GM21528 (cell line): ENCODE measurements around the gene CHMP1A.
"Not testable (repeated sequence)": the region's sequence is repeated elsewhere in the genome, so short reads cannot be mapped to it uniquely, and the experiment has no call there.

Experiments
- ATAC-seq: cut with Tn5 transposase; IDR thresholded peaks from one replicate; pipeline ENCODE4 v1.9.1; 2021; ENCODE audit warnings: mild to moderate bottlenecking, moderate library complexity; ENCODE audit not compliant: unreplicated experiment, low FRiP score

The CHMP1A gene

DNA sequence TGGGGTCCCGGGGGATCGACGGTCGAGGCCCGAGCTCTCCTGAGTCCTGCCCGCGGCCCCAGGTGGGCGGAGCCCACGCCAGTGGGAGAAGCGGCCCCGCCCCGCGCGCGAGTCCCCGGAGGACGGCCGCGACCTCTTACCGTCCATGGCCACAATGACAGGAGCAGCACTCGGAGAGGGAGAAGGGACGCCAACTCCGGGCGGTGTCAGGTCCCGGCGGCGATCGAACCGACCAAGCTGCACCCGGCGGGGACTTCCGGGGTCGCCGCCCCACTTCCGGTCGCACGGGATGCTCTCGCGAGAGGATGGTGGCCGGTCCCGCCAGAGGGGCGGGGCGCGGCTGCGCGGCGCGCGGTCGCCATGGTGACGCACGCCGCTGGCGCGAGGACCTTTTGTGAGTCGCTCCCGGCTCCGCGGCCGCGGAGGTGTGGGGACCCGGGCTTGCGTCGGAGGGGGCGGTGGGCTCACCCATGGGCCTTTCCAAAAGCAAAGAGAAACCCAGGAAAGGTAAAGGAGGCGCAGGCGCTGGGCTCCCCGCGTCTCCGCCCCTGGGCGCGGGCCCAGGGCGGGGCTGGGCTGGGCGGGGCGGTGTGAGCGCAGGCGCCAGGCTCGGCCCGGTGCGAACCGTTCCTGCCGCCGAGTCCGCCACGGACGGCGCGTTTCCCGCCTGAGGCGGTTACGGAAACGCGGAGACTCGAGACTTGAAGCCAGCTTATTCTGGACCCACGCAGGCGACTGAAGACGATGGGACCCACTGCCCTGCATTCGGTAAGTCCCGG, at the start of gene CHMP1A, which contains the start of gene SPATA33:
Gene CHMP1A, minus strand, starts transcription at position 267 of the 779 bp plus-strand sequence. Its CDS starts 120 bp downstream, at position 147.
Gene SPATA33, plus strand, starts transcription at position 395 of the 779 bp plus-strand sequence. Its CDS starts 76 bp downstream, at position 471.
- ATAC-seq: peak; percentile 88

DNA sequence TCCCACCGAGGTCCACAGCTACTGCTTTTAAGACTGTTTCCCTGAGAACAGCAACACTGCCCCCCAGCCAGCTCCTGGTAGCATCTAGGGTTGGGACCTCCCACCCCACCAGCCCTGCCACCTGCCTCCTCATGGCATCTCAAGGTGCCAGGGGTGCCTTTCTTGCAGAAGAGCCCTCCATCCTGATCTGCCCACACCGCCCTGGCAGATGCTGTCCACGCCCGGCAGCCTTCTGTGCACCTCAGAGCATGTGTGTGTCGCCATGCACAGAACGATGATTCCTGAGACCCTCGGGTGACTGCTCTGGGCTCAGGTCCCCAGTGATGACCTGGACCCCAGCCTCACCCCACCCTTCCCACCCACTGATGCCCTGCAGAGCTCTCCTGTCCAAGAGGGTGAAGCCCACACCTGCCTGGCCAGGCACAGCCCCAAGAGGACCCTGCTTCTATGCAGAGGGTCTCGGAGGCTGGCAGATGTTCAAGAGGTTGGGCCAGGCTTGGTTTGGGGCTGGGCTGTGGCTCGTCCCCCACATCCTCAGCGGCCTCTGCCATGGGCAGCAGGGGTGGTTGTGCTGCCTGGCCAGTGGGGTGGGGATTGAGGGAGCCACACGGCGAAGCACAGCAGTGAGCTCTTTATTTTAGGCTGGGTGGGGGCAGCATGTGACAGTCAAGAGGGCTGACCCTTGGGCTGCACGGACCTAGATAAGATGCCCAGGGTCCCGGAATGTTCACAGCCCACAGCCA, 49.2 kb upstream of the CHMP1A start:
- no peak for ATAC-seq

DNA sequence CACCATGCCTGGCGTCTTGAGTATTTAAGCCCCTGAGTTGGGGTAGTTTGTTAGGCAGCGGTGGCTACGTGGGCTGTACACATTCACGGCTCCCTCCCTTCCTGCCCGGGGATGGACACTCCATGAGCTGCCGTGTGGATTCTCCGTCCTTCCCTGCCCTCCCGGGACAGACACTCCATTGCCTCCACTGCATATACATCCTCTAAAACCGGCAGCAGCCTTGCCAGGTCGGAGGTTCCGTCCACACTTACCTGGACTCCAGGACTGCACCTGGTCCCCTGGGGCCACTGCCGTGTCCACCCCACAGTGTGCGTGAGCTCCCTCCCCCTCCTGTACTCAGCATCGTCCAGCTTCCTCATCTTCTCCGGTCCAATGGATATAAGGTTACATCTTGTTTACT, 47.5 kb upstream of the CHMP1A start:
- no peak for ATAC-seq

DNA sequence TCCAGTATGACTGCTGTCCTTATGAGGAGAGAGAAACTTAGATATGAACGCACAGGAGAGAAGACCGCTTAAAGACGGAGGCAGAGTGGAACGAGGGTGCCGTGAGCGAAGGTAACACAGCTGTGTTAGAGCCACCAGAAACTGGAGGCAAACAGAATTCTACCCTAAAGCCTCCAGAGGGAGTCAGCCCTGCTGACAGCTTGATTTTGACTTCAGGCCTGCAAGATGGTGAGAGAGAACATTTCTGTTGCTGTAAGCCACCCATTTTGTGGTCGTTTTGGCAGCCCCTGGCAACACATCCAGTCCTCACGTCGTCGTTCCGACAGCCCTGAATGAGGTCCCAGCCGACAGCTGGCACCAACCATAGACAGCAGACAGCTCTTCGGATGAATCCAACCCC, 46.8 kb upstream of the CHMP1A start:
- ATAC-seq: no peak

DNA sequence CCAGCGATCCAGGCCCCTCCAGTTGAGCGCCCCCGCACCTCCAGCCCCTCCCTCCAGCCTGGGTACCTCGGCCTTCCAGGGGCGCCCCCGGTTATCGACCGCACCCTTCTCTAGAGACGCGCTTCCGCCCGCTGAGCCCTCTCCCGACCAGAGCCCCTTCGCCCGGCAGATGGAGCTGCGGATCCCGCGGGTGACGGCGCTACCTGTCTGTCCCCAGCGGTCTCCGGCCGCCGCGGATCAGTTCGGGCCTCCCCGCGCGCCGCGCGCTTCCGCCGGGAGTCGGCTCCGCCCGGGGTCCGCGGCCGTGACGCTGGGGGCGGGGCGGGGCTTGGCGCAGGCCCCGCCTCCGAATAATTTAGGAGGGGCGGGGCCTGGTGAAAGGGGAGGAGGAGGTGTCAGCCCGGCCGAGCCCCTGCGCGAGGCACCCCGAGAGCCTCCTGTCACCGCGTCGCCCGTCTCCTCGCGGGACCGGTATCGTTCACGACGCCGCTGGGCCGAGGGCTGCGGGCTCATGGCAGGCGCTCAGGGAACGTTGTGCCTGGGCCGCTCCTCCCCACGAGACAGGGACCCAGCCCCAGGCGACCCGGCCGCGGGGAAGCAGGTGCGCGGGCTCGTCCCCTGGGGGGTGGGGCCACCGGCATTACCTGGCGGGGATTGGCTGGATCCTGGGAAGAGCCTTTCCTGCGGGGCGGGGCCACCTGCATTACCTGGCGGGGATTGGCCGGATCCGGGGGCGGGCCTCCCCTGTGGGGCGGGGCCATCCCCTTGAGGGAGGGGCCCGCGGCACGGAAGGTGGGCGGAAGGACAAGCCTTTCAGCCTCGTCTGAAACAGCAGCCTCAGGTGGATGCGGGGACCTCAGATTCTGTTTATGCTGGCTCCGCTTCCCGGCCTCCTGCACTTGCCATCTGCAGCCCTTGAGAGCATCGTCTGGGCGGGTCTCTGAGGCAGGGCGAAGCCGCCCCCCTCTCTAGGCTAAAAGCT, 44.2 kb upstream of the CHMP1A start, which contains the start of gene SPATA2L:
Gene SPATA2L, minus strand, starts transcription at position 281 of the 982 bp plus-strand sequence. CDS start 473 bp downstream, outside the sequence.
- peak; percentile 64 for ATAC-seq

DNA sequence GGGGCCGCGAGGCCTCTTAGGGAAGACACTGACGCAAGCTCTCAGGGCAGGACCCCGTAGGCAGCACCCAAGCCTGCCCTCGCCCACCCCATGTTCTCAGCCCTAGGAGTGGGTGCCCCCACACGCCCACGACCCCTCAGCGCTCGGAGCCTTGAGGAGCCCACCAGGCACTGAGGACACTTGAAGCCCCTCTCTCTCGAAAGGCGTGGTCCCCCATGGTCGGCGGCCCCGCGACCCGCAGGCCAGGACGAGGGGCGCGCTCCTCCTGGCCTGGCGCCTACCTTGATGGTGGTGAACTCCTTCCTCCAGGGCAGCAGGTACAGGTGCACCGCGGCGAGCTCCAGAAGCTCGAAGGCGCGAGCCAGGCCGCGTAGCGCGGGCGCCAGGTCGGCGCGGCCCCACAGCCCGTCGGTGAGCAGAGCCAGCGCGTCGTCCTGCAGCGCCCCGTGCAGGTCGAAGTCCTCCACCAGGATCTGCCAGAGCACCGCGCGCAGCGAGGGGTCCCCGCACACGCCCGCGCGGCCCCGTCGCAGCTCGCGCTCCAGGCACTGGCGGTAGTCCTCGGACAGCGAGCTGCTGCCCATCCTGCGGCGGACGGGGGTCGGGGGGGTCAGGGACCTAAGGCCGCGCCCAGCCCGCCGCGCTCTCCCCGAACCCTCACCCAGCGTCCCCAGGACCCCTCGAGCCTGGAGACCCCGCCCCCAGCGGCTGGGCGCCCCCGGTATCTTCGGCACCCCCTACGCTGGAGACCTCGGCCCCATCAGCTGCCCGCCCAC, 43.3 kb upstream of the CHMP1A start:
- peak; percentile 16 for ATAC-seq

DNA sequence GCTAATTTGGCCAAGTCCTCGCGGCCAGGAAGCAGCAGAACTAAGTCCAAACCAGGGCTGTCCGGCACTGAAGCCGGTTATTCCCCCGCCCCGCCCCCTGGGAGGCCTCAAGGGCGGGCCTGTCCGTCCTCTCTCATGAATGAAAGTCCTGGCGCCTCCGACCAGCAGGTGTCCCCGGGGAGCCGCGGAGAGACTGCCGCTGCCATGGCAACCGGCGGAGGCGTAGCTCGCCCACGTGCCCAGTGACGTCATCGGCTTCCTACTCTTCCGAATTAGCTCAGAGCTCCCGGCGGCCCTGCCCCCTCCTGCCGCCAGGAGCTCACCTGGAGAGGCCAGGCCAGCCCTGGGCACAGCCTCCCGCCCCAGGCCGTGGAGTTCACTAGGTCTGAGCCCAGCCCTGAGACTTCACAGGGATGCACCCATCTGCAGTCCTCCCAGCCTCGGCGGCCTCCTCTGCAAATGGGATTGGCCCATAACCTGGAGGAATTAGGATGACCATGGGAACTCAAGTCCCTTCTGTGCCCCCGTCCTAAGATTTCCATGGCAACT, 42.7 kb upstream of the CHMP1A start:
- ATAC-seq: no peak

DNA sequence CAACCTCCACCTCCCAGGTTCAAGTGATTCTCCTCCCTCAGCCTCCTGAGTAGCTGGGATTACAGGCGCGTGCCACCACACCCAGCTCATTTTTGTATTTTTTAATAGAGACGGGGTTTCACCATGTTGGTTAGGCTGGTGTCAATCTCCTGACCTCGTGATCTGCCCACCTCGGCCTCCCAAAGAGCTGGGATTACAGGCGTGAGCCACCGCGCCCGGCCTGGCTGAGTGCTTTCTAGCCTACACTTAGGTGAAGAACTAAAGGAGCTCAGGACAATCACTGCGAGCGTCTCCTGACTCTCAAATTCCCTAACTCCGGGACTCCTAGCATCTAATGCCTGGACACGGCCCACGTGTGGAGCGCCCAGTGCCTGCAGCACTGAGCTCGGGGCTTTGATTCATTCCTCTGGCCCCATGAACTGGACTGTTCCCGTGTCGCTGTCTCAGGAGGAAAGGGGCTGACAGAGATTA, 42.2 kb upstream of the CHMP1A start:
- not testable (repeated sequence) for ATAC-seq

DNA sequence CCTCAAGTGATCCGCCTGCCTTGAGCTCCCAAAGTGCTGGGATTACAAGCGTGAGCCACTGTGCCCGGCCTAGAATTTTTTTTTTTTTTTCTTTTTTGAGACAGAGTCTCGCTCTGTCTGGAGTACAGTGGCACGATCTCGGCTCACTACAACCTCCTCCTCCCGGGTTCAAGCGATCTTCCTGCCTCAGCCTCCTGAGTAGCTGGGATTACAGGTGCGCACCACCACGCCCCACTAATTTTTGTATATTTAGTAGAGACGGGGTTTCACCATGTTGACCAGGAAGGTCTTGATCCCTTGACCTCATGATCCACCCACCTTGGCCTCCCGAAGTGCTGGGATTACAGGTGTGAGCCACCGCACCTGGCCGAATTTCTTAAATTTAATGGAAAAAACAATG, 41.2 kb upstream of the CHMP1A start:
- not testable (repeated sequence) for ATAC-seq

DNA sequence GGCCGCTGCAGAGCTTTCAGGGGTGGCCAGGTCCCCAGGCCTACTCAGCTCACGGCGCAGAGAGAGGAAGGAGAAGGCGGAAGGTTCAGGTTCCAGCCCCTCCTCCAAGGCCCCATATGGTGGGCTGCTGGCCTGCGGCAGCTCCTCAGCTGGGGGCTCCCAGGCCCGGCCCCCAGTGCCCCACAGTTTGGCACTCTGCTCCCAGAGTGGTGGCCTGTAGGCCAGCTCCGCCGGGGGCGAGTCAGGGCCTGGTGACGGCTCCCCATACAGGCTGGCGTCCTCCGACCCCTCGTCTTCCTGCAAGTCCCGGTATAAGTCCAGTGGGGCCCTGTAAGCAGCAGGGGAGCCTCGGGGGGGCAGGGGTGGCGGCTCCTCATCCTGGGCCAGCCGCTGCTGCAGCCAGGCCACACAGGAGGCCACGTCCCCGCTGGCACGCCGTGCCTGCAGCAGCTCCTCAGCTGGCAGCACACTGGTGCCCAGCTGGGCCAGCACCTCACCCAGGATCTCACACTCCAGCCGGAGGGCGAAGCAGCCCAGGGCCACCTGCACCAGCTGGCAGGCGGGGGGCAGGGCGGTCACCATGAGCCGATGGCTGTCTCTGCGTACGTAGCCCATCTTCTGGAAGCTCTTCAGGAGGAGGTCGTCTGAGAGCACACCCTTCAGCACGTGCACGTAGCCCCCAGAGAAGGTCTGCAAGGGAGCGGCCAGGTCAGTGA, 40.3 kb upstream of the CHMP1A start:
- no peak for ATAC-seq

DNA sequence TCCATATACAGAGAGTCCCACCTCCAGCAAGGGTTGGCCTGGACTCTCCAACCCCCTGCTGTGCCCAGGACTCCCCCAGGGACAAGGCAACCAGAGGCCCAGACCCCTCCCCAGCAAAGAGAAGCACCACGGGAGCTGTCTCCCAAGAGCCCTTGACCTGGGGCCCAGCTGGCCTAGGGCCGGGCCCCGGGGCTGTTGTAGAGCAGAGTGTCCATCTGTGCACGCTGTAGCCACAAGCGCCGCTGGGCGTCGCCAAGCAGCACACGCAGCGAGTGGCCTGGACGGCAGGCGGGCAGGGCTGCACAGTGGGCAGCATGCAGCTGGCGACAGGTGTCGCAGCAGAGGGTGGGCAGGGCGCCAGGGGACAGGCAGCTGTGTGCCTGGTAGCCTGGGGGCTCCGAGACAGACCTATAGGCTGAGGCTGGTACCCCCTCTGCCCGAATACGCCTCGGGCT, 39.7 kb upstream of the CHMP1A start:
- no peak for ATAC-seq

DNA sequence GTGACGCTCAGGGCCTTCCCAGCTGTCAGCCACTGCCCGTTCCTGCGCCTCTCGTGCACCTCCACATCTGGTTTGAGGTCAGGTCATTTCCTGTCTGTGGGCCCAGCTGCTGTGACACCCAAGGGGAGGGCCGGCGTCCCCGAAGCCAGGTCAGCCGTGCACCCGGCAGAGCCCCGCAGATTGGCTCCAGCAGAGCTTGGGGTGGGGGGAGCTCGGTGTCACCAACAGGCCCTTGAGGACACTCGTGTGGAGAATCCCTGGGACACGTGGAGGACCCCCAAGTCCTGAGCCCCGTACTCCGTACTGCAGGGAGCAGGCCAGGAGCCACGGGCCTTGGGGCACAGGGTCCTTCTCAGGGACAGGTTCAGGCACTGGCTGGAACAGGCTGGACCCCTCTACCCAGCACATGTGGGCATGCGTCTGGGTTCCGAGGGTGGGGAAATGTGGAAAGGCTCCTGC, 39.2 kb upstream of the CHMP1A start:
- no peak for ATAC-seq

DNA sequence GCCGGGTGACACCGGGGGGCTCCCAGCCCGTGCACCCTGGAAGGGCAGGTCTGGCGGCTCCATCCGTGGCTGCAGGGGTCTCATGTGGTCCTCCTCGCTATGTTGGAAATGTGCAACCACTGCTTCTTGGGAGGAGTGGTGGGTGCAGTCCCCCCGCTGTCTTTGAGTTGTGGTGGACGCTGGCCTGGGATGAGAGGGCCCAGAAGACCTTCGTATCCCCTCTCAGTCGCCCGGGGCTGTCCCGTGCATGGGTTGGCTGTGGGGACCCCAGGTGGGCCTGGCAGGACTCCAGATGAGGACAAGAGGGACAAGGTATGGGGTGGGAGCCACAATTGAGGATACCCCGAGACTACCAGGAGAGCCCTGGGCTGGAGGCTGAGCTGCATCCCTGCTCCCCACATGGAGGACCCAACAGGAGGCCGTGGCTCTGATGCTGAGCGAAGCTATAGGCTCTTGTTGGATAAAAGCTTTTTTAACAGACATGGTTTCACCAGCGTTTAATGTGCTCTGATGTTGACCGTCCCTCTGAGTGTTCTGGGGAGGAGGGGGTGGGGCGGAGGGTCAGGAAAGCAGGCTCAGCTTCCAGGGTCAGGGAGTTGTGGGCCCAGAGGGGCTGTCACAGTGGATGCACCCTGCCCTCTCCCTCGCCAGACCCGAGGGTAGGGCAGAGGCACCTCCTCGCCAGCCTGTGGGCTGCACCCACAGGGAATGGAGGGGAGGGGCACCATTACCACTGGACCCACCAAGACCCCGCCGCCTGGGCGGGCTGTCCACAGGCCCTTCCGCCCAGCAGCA, 38.6 kb upstream of the CHMP1A start:
- no peak for ATAC-seq

DNA sequence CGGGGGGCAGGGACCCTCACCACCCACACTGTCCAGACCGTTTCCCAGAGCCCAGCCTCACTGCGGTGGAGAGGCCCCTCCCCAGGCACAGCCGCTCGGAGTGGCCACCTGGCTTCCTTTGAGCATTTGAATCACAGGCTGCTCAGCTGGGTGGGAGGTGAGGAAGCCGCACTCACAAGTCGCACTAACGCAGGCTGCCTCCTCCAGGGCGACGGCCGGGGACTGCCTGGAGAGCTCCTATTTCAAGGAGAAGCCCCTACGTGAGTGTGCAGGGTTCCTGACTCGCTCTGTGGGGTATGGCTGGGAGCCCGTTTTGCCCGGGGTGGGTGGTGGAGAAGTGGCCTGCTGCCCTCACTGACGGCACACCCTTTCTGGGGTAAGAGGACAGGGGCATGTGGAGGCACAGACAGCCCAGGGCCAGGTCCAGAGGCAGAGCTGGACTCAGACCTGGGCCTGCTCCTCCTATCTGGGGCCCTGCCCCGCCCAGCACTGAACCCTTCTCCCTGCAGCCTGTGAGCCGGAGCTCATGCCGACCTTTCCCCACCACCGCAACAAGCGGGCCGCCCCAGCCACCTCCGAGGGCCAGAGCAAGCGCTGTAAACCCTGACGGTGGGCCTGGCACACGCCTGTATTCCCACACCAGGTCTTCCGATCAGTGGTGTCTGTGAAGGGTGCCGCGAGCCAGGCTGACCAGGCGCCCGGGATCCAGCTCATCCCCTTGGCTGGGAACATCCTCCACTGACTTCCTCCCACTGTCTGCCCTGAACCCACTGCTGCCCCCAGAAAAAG, 37.8 kb upstream of the CHMP1A start:
- no peak for ATAC-seq

DNA sequence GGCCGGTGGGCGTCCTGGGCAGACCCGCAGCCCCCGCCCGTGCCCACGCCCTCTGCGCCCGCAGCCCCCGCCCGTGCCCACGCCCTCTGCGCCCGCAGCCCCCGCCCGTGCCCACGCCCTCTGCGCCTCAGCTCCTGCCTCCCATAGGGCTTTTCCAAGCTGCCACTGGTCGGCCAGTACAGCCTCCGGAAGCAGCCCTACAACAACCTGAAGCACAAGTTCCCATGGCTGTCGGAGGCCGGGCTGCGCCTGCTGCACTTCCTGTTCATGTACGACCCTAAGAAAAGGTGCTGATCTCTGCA, 37.2 kb upstream of the CHMP1A start:
- ATAC-seq: not testable (repeated sequence)

DNA sequence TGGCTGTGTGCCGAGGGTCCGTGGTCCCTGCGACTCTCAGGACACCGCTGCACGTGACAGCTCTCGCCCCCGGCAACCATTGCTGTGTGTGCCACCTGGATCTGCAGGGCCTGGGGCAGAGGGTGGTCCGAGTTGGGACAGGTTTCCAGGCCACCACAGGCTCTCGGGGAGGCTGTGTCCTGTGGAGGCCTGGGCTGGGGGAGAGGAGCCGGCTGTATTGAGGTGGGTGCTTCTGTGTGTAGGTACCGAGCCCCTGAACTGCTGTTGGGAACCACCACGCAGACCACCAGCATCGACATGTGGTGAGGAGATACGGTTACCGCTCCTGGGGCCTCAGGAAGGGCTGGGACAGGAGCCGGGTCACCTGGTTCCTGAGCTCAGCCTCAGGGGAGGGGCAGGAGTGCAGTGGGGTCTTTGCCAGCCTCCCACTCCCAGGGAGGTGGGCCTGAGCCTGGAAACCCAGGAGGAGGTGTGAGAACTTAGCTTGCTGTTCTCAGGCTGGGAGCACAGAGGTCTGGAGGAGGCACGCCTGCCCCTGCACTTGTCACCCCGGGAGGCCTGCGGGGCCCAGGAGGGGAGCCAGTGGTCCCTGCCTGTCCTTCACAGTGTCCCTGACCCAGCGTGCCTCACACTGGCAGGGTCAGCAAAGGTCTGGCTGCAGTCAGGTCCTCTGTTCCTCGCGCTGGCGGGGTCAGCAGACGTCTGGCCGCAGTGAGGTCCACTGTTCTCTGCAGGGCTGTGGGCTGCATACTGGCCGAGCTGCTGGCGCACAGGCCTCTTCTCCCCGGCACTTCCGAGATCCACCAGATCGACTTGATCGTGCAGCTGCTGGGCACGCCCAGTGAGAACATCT, 36.6 kb upstream of the CHMP1A start:
- no peak for ATAC-seq
